IMR-90 (cell line): Measurements from ENCODE around the gene ADGRL3.

ENCODE experiments used
- POLR2A ChIP-seq: IDR thresholded peaks from 2 replicates; pipeline ENCODE4 v1.6.1; 2012; ENCODE audit warnings: mild to moderate bottlenecking, low read depth, low read length
- TF ChIP-seq, protein P1 (sequence below): conservative IDR thresholded peaks from 2 replicates; pipeline ENCODE4 v1.5.1; 2012; ENCODE audit warnings: mild to moderate bottlenecking, low read depth, low read length, improper control_type of control experiment

DNA sequence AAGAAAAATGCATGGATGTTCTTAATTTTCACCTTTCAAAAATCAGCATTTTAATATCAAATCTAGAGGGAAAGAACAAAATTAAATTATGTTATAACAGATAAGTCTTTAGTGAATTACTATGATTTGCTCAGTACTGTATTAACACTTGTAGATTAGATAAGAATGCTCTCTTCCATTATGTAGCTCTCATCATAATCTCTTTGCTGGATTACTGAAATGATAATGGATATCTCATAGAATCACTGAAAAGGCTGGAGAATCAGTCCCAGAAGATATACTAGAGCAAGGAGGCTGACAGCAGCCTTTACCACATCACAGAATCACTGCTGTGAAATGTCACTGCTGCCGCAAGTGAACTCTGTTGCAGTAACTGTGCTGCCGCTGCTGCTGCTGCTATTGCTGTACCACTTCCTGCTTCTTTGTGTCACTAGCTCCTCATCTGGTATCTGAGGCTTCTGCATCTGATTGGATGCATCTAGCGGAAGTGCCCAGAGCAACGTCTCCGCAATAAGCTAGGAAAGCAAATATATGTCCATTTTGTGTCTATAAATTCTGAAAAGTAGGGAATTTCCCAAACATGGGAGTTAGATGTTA is 738.2 kb downstream of the ADGRL3 start:
- TF ChIP-seq, protein P1, sequence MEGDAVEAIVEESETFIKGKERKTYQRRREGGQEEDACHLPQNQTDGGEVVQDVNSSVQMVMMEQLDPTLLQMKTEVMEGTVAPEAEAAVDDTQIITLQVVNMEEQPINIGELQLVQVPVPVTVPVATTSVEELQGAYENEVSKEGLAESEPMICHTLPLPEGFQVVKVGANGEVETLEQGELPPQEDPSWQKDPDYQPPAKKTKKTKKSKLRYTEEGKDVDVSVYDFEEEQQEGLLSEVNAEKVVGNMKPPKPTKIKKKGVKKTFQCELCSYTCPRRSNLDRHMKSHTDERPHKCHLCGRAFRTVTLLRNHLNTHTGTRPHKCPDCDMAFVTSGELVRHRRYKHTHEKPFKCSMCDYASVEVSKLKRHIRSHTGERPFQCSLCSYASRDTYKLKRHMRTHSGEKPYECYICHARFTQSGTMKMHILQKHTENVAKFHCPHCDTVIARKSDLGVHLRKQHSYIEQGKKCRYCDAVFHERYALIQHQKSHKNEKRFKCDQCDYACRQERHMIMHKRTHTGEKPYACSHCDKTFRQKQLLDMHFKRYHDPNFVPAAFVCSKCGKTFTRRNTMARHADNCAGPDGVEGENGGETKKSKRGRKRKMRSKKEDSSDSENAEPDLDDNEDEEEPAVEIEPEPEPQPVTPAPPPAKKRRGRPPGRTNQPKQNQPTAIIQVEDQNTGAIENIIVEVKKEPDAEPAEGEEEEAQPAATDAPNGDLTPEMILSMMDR, result no peak
- TF ChIP-seq POLR2A, result no peak
